ENCODE data around the gene MTARC2. TPM values are rescaled to one million over a fixed set of nuclear protein-coding genes. Genes with fewer than 3 reads are reported as not detected.

The MTARC2 gene
- total and polyA plus RNA-seq, 9 donors, result 12.8 to 80.2 (median 23.6) TPM

- TF ChIP-seq CTCF (IDR thresholded peaks at IDR 0.05) (no peak), EP300 (IDR thresholded peaks at IDR 0.05) (no peak), POLR2A (IDR thresholded peaks at IDR 0.05) (no peak)
- Histone ChIP-seq H3K4me3 (no peak overlapping the region), H3K4me1 (ENCODE audit: insufficient read depth) (peaks cover 7% of the 10 kb centered on the region), H3K36me3 (no peaks in the 10 kb centered on the region), H3K9me3 (no peaks in the 10 kb centered on the region), H3K27me3 (no peaks in the 10 kb centered on the region), H3K27ac (no peak overlapping the region)
- WGBS, 3 donors, result 90 to 92% (median 91%) methylated on average over 15 of the region's 15 CpGs
- intact Hi-C loops (cut with DNase I), result loop anchor here in 1 of 4 donors (5.0 to 10.0 kb wide), 2 partner anchors 73 to 556 kb away; no protein-coding TSS in a partner anchor
- DNase-seq, result no peak
These were observed 22.3 kb downstream of the MTARC2 start for GRCh38 chr1:220770245-220770913.

- peaks cover 4% of the 10 kb centered on the region for H3K4me1 ChIP-seq (ENCODE audit: insufficient read depth)
- no peak overlapping the region for H3K27ac ChIP-seq
- H3K9me3 ChIP-seq, result no peaks in the 10 kb centered on the region
- no peak for DNase-seq
- no peak overlapping the region for H3K4me3 ChIP-seq
- intact Hi-C loops (cut with DNase I), result loop anchor here in 1 of 4 donors (5.0 to 10.0 kb wide), 2 partner anchors 76 to 558 kb away; no protein-coding TSS in a partner anchor
- no peak for TF ChIP-seq CTCF (IDR thresholded peaks at IDR 0.05)
- TF ChIP-seq EP300 (IDR thresholded peaks at IDR 0.05), result no peak
- TF ChIP-seq POLR2A (IDR thresholded peaks at IDR 0.05), result no peak
- no peaks in the 10 kb centered on the region for H3K27me3 ChIP-seq
- WGBS, 3 donors, result 85 to 90% (median 89%) methylated on average over 4 of the region's 4 CpGs
- H3K36me3 ChIP-seq, result no peaks in the 10 kb centered on the region
These were observed 24.7 kb downstream of the MTARC2 start for GRCh38 chr1:220772846-220773245.

GRCh38 chr1:220775240-220775853, 27.2 kb downstream of the MTARC2 start:
- no peaks in the 10 kb centered on the region for H3K36me3 ChIP-seq
- no peak overlapping the region for H3K4me3 ChIP-seq
- H3K9me3 ChIP-seq, result no peaks in the 10 kb centered on the region
- H3K27ac ChIP-seq, result no peak overlapping the region
- intact Hi-C loops (cut with DNase I), result loop anchor here in 2 of 4 donors (5.0 to 10.0 kb wide), 2 partner anchors 78 to 561 kb away; no protein-coding TSS in a partner anchor
- TF ChIP-seq EP300 (IDR thresholded peaks at IDR 0.05), result no peak
- no peak for TF ChIP-seq POLR2A (IDR thresholded peaks at IDR 0.05)
- peak in 2 of 3 donors; percentile 25 to 54 for TF ChIP-seq CTCF (IDR thresholded peaks at IDR 0.05)
- DNase-seq, result peak in 2 of 5 donors; percentile 38 to 49
- H3K27me3 ChIP-seq, result no peaks in the 10 kb centered on the region
- WGBS, 3 donors, result 40 to 48% (median 47%) methylated on average over 8 of the region's 8 CpGs
- H3K4me1 ChIP-seq (ENCODE audit: insufficient read depth), result no peaks in the 10 kb centered on the region

GRCh38 chr1:220776254-220776653, 28.1 kb downstream of the MTARC2 start:
- H3K36me3 ChIP-seq, result no peaks in the 10 kb centered on the region
- no peaks in the 10 kb centered on the region for H3K27me3 ChIP-seq
- WGBS, 3 donors, result 93 to 96% (median 95%) methylated on average over 7 of the region's 7 CpGs
- no peaks in the 10 kb centered on the region for H3K9me3 ChIP-seq
- TF ChIP-seq POLR2A (IDR thresholded peaks at IDR 0.05) (no peak), CTCF (IDR thresholded peaks at IDR 0.05) (no peak), EP300 (IDR thresholded peaks at IDR 0.05) (no peak)
- intact Hi-C loops (cut with DNase I), result loop anchor here in 3 of 4 donors (2.0 to 10.0 kb wide), 3 partner anchors 79 to 561 kb away; no protein-coding TSS in a partner anchor
- no peak overlapping the region for H3K27ac ChIP-seq
- H3K4me1 ChIP-seq (ENCODE audit: insufficient read depth), result no peaks in the 10 kb centered on the region
- no peak overlapping the region for H3K4me3 ChIP-seq
- DNase-seq, result no peak
